Measurements from ENCODE around the gene CDK14.

GRCh38 chr7:91047636-91048035, 451.5 kb downstream of the CDK14 start:
- TF ChIP-seq CTCF (conservative IDR thresholded peaks at IDR 0.05) (no peak), EZH2 (IDR thresholded peaks at IDR 0.05; ENCODE audit: low read depth) (no peak)
